Measurements from ENCODE around the gene RBM38.
A peak's percentile ranks its signal among the peaks of the same experiment; 100 is the strongest.
"Not testable (repeated sequence)": the region's sequence is repeated elsewhere in the genome, so short reads cannot be mapped to it uniquely, and the experiment has no call there.

The RBM38 gene

GRCh38 chr20:57419479-57419878 is 28.3 kb downstream of the RBM38 start:
- not testable (repeated sequence) for DNase-seq (ENCODE audit: low read depth)

GRCh38 chr20:57420571-57421252 is 29.5 kb downstream of the RBM38 start:
- no peak for DNase-seq (ENCODE audit: low read depth)

GRCh38 chr20:57421253-57422220 is 30.3 kb downstream of the RBM38 start:
- DNase-seq (ENCODE audit: low read depth), result no peak

GRCh38 chr20:57422254-57422653 is 31.1 kb downstream of the RBM38 start:
- DNase-seq (ENCODE audit: low read depth), result no peak

- DNase-seq (ENCODE audit: low read depth), result no peak
These were observed 34.2 kb downstream of the RBM38 start for GRCh38 chr20:57425150-57426013.

- DNase-seq (ENCODE audit: low read depth), result no peak
These were observed 35.1 kb downstream of the RBM38 start for GRCh38 chr20:57426271-57426689.

- DNase-seq (ENCODE audit: low read depth), result no peak
These were observed 35.6 kb downstream of the RBM38 start for GRCh38 chr20:57426831-57427230.

- DNase-seq (ENCODE audit: low read depth), result no peak
These were observed 37.3 kb downstream of the RBM38 start for GRCh38 chr20:57428324-57429158.

- DNase-seq (ENCODE audit: low read depth), result no peak
These were observed 37.9 kb downstream of the RBM38 start for GRCh38 chr20:57429159-57429496.

- DNase-seq (ENCODE audit: low read depth), result no peak
These were observed 38.5 kb downstream of the RBM38 start for GRCh38 chr20:57429580-57430200.

GRCh38 chr20:57430201-57430596 is 39.0 kb downstream of the RBM38 start:
- not testable (repeated sequence) for DNase-seq (ENCODE audit: low read depth)

- DNase-seq (ENCODE audit: low read depth), result no peak
These were observed 40.3 kb downstream of the RBM38 start for GRCh38 chr20:57431539-57431835.

- DNase-seq (ENCODE audit: low read depth), result no peak
These were observed 41.3 kb downstream of the RBM38 start for GRCh38 chr20:57432480-57432861.

- peak; percentile 68 for DNase-seq (ENCODE audit: low read depth)
These were observed 41.8 kb downstream of the RBM38 start for GRCh38 chr20:57432862-57433491.

GRCh38 chr20:57433657-57434389 is 42.6 kb downstream of the RBM38 start:
- DNase-seq (ENCODE audit: low read depth), result no peak

GRCh38 chr20:57434390-57434700 is 43.1 kb downstream of the RBM38 start:
- DNase-seq (ENCODE audit: low read depth), result no peak

GRCh38 chr20:57435105-57435497 is 43.9 kb downstream of the RBM38 start:
- no peak for DNase-seq (ENCODE audit: low read depth)

- DNase-seq (ENCODE audit: low read depth), result no peak
These were observed 44.5 kb downstream of the RBM38 start for GRCh38 chr20:57435498-57436222.

GRCh38 chr20:57436223-57436545 is 45.0 kb downstream of the RBM38 start:
- DNase-seq (ENCODE audit: low read depth), result no peak

- no peak for DNase-seq (ENCODE audit: low read depth)
These were observed 46.1 kb downstream of the RBM38 start for GRCh38 chr20:57437267-57437666.

Measured in CMK (cell line).